ENCODE data around the gene CEP85L.

The CEP85L gene

DNA sequence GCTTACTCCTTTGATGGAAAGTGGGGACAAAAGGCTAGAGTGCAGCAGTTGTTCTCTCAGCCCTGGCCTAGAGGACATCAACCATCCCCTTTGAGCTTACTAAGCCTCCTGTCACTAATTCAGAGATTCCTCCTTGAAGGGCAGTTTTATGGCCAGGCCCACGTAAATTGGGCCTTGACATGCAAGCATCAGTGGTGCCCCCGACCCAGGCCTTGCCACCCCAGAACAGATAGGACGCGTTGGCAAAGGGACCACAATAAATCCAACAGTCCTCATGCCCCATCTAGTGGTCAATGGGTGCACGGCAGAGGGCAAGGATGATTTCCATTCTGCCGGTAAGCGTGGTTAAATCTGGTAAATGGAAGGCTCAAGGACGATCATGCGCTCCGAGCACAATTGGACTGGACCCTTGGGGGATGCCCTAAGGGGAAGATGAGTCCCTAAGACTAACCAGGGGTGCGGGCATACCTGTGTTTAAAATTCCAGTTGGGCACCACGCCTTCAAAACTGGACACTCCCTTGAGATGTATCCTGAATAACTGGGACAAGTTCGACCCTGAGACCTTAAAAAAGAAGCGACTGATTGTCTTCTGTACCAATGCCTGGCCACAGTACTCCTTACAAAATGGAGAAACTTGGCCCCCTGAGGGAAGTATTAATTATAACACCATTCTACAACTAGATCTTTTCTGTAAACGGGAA, 32.6 kb downstream of the CEP85L start:
- Histone ChIP-seq H3K27ac (ENCODE audit: low read length) (no peak overlapping the region), H3K9me3 (ENCODE audit: control insufficient read depth in 2 of 2, low read length in 2 of 2) (no peaks in the 10 kb centered on the region), H3K36me3 (ENCODE audit: control insufficient read depth in 2 of 2, insufficient read depth in 2 of 2, low read length in 2 of 2) (no peaks in the 10 kb centered on the region), H3K4me3 (ENCODE audit: low read length in 2 of 2) (no peak overlapping the region), H3K9ac (ENCODE audit: low read length in 2 of 2) (no peak overlapping the region), H3K27me3 (ENCODE audit: control insufficient read depth in 1 of 2, insufficient read depth in 2 of 2, low read length in 2 of 2) (no peaks in the 10 kb centered on the region), H3K4me1 (ENCODE audit: control insufficient read depth, insufficient read depth, low read length) (peaks cover 5% of the 10 kb centered on the region)

DNA sequence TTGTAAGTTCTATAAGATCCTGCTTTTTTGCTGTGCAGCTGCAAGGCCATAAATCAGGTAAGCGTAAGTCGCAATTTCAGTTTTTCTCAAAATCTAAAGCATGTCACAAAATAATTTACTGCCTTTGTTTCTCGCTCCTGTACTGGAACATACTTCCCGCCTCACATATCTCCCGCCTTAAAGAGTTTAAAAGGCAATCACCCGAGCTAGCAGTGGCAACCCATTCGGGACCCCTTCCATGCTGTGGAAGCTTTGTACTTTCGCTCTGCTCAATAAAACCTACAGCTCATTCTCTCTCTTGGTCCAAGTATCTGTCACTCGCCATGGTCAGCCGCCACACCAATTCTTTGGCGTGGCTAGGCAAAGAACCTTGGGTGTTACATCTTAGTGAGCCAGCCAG, 34.0 kb downstream of the CEP85L start:
- no peaks in the 10 kb centered on the region for H3K27me3 ChIP-seq (ENCODE audit: control insufficient read depth in 1 of 2, insufficient read depth in 2 of 2, low read length in 2 of 2)
- no peaks in the 10 kb centered on the region for H3K9me3 ChIP-seq (ENCODE audit: control insufficient read depth in 2 of 2, low read length in 2 of 2)
- no peak overlapping the region for H3K9ac ChIP-seq (ENCODE audit: low read length in 2 of 2)
- H3K27ac ChIP-seq (ENCODE audit: low read length), result no peak overlapping the region
- no peak overlapping the region for H3K4me3 ChIP-seq (ENCODE audit: low read length in 2 of 2)
- no peaks in the 10 kb centered on the region for H3K36me3 ChIP-seq (ENCODE audit: control insufficient read depth in 2 of 2, insufficient read depth in 2 of 2, low read length in 2 of 2)
- peaks cover 5% of the 10 kb centered on the region for H3K4me1 ChIP-seq (ENCODE audit: control insufficient read depth, insufficient read depth, low read length)

DNA sequence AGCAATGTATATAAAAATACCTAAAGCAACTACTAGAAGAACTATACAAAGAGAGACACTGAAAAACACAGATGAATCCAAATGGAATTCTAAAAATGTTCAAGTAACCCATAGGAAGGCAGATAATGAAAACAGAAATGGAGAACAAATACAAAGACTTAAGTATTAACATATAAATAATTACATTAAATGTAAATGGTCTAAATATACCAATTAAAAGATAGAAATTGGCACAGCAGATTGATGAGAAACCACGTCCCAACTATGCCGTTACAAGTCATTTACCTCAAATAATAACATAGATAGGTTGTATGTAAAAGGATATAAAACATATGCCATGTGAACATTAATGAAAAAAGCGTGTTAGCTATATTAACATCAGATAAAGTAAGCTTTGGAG, 40.1 kb downstream of the CEP85L start:
- Histone ChIP-seq H3K36me3 (ENCODE audit: control insufficient read depth in 2 of 2, insufficient read depth in 2 of 2, low read length in 2 of 2) (no peaks in the 10 kb centered on the region), H3K9ac (ENCODE audit: low read length in 2 of 2) (no peak overlapping the region), H3K27ac (ENCODE audit: low read length) (no peak overlapping the region), H3K4me1 (ENCODE audit: control insufficient read depth, insufficient read depth, low read length) (no peaks in the 10 kb centered on the region), H3K9me3 (ENCODE audit: control insufficient read depth in 2 of 2, low read length in 2 of 2) (no peaks in the 10 kb centered on the region), H3K4me3 (ENCODE audit: low read length in 2 of 2) (no peak overlapping the region), H3K27me3 (ENCODE audit: control insufficient read depth in 1 of 2, insufficient read depth in 2 of 2, low read length in 2 of 2) (no peaks in the 10 kb centered on the region)

DNA sequence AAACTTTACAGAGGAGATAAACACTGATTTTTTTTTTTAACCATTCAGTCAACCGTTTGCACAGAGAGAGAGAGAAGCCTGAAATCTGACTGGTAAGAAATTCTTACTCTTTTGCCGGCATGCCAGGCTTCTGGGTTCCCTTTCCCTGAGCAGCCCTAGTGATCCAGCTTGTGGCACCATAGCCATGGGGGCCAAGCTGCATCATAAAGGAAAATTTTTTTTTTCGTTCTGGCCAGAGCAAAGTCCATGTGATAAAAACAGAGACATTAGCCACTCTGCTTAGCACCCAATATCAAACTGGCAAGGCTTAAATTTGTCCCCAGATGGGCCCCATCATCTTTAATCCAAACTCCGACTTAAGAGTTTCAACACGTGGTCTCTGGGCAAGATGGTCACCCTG, 44.5 kb downstream of the CEP85L start:
- Histone ChIP-seq H3K9ac (ENCODE audit: low read length in 2 of 2) (no peak overlapping the region), H3K4me3 (ENCODE audit: low read length in 2 of 2) (no peak overlapping the region), H3K27me3 (ENCODE audit: control insufficient read depth in 1 of 2, insufficient read depth in 2 of 2, low read length in 2 of 2) (no peaks in the 10 kb centered on the region), H3K9me3 (ENCODE audit: control insufficient read depth in 2 of 2, low read length in 2 of 2) (no peaks in the 10 kb centered on the region), H3K27ac (ENCODE audit: low read length) (no peak overlapping the region), H3K4me1 (ENCODE audit: control insufficient read depth, insufficient read depth, low read length) (no peaks in the 10 kb centered on the region), H3K36me3 (ENCODE audit: control insufficient read depth in 2 of 2, insufficient read depth in 2 of 2, low read length in 2 of 2) (no peaks in the 10 kb centered on the region)

DNA sequence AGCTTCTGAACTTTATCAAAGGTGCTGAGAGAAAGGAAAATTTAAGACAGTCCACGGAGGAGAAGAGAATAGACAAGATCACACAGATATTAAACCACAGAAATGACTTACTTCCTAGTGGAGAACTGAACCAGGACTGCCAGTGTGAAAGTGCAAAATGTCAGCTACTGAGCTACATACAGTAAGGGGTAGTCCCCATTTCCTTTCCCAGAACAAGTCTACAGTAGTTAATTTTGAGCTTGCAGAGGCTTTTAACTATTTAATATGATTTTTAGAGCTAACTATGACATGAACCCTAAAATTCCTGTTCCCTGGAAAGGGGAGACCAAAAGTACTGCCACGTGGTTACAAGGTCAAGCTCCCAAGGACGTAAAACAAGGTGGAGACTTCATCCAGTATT, 45.1 kb downstream of the CEP85L start:
- H3K9me3 ChIP-seq (ENCODE audit: control insufficient read depth in 2 of 2, low read length in 2 of 2), result no peaks in the 10 kb centered on the region
- H3K27me3 ChIP-seq (ENCODE audit: control insufficient read depth in 1 of 2, insufficient read depth in 2 of 2, low read length in 2 of 2), result no peaks in the 10 kb centered on the region
- no peak overlapping the region for H3K4me3 ChIP-seq (ENCODE audit: low read length in 2 of 2)
- no peak overlapping the region for H3K9ac ChIP-seq (ENCODE audit: low read length in 2 of 2)
- H3K36me3 ChIP-seq (ENCODE audit: control insufficient read depth in 2 of 2, insufficient read depth in 2 of 2, low read length in 2 of 2), result no peaks in the 10 kb centered on the region
- no peaks in the 10 kb centered on the region for H3K4me1 ChIP-seq (ENCODE audit: control insufficient read depth, insufficient read depth, low read length)
- H3K27ac ChIP-seq (ENCODE audit: low read length), result no peak overlapping the region

DNA sequence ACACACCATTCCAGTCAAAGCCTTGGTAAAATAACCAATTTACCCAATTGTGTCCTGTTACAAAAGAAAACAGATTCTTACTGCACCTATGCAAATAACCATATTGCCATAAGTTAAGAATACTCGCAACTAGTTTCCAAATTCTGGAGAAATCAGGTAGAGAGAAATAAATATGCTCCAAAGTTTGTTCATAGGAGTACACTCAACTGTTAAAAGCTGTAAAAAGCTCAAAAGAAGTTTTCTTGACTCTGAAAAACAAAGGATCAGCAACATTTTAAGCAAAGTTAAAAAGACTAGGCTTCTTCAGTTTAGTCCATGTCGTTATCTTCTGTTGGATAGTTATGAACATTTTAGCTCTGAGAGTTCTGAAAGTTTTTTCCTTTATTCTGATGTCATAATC, 48.0 kb downstream of the CEP85L start:
- Histone ChIP-seq H3K36me3 (ENCODE audit: control insufficient read depth in 2 of 2, insufficient read depth in 2 of 2, low read length in 2 of 2) (no peaks in the 10 kb centered on the region), H3K27ac (ENCODE audit: low read length) (no peak overlapping the region), H3K9me3 (ENCODE audit: control insufficient read depth in 2 of 2, low read length in 2 of 2) (no peaks in the 10 kb centered on the region), H3K4me3 (ENCODE audit: low read length in 2 of 2) (no peak overlapping the region), H3K4me1 (ENCODE audit: control insufficient read depth, insufficient read depth, low read length) (no peaks in the 10 kb centered on the region), H3K9ac (ENCODE audit: low read length in 2 of 2) (no peak overlapping the region), H3K27me3 (ENCODE audit: control insufficient read depth in 1 of 2, insufficient read depth in 2 of 2, low read length in 2 of 2) (no peaks in the 10 kb centered on the region)

DNA sequence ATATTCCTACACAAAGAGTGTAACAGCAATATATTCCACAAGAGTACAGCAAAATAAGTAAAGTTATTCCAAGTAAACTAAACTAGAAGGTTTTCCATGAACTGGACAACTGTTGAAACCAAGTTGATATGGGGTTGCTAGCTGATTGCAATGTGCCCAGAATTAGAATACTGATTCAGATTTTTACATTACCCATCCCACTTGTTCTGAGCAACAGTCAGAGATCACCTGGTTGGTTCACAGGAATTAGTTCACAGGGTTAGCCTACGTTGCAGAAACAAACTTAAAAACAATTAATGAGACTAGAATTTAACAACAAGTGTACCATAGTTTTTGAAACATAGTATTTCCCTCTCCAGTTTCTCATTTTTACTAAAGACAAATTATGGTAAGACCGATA, 49.1 kb downstream of the CEP85L start:
- Histone ChIP-seq H3K27ac (ENCODE audit: low read length) (no peak overlapping the region), H3K4me1 (ENCODE audit: control insufficient read depth, insufficient read depth, low read length) (no peaks in the 10 kb centered on the region), H3K9ac (ENCODE audit: low read length in 2 of 2) (no peak overlapping the region), H3K27me3 (ENCODE audit: control insufficient read depth in 1 of 2, insufficient read depth in 2 of 2, low read length in 2 of 2) (no peaks in the 10 kb centered on the region), H3K9me3 (ENCODE audit: control insufficient read depth in 2 of 2, low read length in 2 of 2) (no peaks in the 10 kb centered on the region), H3K36me3 (ENCODE audit: control insufficient read depth in 2 of 2, insufficient read depth in 2 of 2, low read length in 2 of 2) (no peaks in the 10 kb centered on the region), H3K4me3 (ENCODE audit: low read length in 2 of 2) (no peak overlapping the region)

DNA sequence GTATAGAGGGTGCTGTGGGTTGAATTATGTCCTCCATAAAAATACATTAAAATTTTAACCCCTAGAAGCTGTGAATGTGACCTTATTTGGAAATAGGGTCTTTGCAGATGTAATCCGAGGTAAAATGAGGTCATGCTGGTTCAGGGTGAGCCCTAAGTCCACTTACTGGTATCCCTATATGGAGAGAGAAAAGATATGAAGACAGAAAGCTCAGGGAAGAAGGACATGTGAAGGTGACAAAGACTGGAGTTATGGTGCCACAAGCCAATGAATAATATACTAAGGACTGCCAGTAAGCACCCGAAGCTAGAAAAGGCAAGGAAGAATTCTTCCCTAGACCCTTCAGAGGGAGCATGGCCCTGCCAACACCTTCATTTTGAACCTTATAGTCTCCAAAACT, 53.1 kb downstream of the CEP85L start:
- H3K4me3 ChIP-seq (ENCODE audit: low read length in 2 of 2), result no peak overlapping the region
- no peak overlapping the region for H3K27ac ChIP-seq (ENCODE audit: low read length)
- H3K36me3 ChIP-seq (ENCODE audit: control insufficient read depth in 2 of 2, insufficient read depth in 2 of 2, low read length in 2 of 2), result no peaks in the 10 kb centered on the region
- H3K9ac ChIP-seq (ENCODE audit: low read length in 2 of 2), result no peak overlapping the region
- H3K9me3 ChIP-seq (ENCODE audit: control insufficient read depth in 2 of 2, low read length in 2 of 2), result no peaks in the 10 kb centered on the region
- no peaks in the 10 kb centered on the region for H3K27me3 ChIP-seq (ENCODE audit: control insufficient read depth in 1 of 2, insufficient read depth in 2 of 2, low read length in 2 of 2)
- no peaks in the 10 kb centered on the region for H3K4me1 ChIP-seq (ENCODE audit: control insufficient read depth, insufficient read depth, low read length)

DNA sequence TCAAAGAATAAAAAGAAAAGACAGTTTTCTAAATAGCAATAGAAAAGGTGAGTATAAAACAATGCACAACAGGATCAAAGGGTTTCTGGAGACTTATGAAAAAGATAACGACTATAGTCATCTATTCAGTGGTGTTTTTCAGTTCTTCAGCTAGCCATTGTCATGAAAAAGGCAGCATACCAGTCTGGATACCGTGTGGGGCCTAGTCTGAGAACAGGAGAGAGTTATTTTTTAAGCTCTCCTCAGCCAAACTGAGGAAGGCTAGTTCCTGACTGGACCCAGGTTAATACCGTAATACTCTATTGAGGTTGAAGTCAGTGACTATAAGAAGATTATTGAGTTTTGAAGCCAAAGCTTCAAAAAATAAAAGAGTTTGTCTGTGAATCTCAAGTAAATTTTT, 53.8 kb downstream of the CEP85L start:
- Histone ChIP-seq H3K9ac (ENCODE audit: low read length in 2 of 2) (no peak overlapping the region), H3K27ac (ENCODE audit: low read length) (no peak overlapping the region), H3K27me3 (ENCODE audit: control insufficient read depth in 1 of 2, insufficient read depth in 2 of 2, low read length in 2 of 2) (no peaks in the 10 kb centered on the region), H3K4me1 (ENCODE audit: control insufficient read depth, insufficient read depth, low read length) (no peaks in the 10 kb centered on the region), H3K4me3 (ENCODE audit: low read length in 2 of 2) (no peak overlapping the region), H3K9me3 (ENCODE audit: control insufficient read depth in 2 of 2, low read length in 2 of 2) (no peaks in the 10 kb centered on the region), H3K36me3 (ENCODE audit: control insufficient read depth in 2 of 2, insufficient read depth in 2 of 2, low read length in 2 of 2) (no peaks in the 10 kb centered on the region)

DNA sequence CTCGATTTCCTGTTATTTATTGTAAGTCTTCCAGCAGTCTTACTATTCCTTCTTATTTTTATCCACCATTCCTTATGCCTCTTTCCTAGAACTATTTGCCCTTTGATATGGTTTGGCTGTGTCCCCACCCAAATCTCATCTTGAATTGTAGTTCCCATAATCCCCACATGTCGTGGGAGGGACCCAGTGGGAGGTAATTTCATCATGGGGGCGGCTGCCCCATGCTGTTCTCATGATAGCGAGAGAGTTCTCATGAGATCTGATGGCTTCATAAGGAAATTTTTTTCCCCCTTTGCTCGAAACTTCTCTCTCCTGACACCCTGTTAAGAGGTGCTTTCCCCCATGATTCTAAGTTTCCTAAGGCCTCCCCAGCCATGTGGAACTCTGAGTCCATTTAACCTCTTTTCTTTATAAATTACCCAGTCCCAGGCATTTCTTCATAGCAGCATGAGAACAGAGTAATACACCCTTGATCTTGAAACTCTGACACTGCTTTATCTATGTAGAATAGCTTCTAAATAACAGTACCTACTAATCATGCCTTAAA, 54.5 kb downstream of the CEP85L start:
- Histone ChIP-seq H3K27ac (ENCODE audit: low read length) (no peak overlapping the region), H3K9me3 (ENCODE audit: control insufficient read depth in 2 of 2, low read length in 2 of 2) (no peaks in the 10 kb centered on the region), H3K36me3 (ENCODE audit: control insufficient read depth in 2 of 2, insufficient read depth in 2 of 2, low read length in 2 of 2) (no peaks in the 10 kb centered on the region), H3K4me3 (ENCODE audit: low read length in 2 of 2) (no peak overlapping the region), H3K27me3 (ENCODE audit: control insufficient read depth in 1 of 2, insufficient read depth in 2 of 2, low read length in 2 of 2) (no peaks in the 10 kb centered on the region), H3K9ac (ENCODE audit: low read length in 2 of 2) (no peak overlapping the region), H3K4me1 (ENCODE audit: control insufficient read depth, insufficient read depth, low read length) (no peaks in the 10 kb centered on the region)

DNA sequence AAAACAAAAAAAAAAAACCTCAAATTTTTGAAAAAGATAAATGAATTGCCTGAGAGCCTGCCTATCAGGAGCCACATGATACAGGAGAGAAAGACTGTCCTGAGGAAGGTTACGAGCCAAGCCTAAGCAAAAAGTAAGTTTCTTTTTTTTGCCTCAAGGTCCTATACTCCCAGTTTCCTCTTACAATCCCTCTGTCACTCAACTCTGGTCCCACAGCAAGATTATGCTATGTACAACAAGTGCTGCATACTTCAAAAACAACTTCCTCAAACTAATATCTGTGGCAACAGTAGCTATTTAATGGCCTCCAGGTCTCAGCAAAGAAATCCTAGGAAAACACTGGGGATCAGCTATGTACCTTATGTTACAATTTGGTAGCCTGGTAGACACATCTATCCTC, 56.5 kb downstream of the CEP85L start:
- peaks cover 5% of the 10 kb centered on the region for H3K4me1 ChIP-seq (ENCODE audit: control insufficient read depth, insufficient read depth, low read length)
- H3K36me3 ChIP-seq (ENCODE audit: control insufficient read depth in 2 of 2, insufficient read depth in 2 of 2, low read length in 2 of 2), result no peaks in the 10 kb centered on the region
- no peak overlapping the region for H3K27ac ChIP-seq (ENCODE audit: low read length)
- no peaks in the 10 kb centered on the region for H3K9me3 ChIP-seq (ENCODE audit: control insufficient read depth in 2 of 2, low read length in 2 of 2)
- H3K9ac ChIP-seq (ENCODE audit: low read length in 2 of 2), result no peak overlapping the region
- H3K27me3 ChIP-seq (ENCODE audit: control insufficient read depth in 1 of 2, insufficient read depth in 2 of 2, low read length in 2 of 2), result no peaks in the 10 kb centered on the region
- H3K4me3 ChIP-seq (ENCODE audit: low read length in 2 of 2), result no peak overlapping the region
